ENCODE measurements around the gene TMEM151A.
A peak's percentile ranks its signal among the peaks of the same experiment; 100 is the strongest.
"Not testable (repeated sequence)": the region's sequence is repeated elsewhere in the genome, so short reads cannot be mapped to it uniquely, and the experiment has no call there.

Gene TMEM151A

GRCh38 chr11:66309475-66309874 is 17.8 kb downstream of the TMEM151A start:
- no peak for DNase-seq (ENCODE audit: low read depth in 2 of 2)

- no peak for DNase-seq (ENCODE audit: low read depth in 2 of 2)
Measured at GRCh38 chr11:66310324-66310723, 18.6 kb downstream of the TMEM151A start.

- not testable (repeated sequence) for DNase-seq (ENCODE audit: low read depth in 2 of 2)
Measured at GRCh38 chr11:66310803-66311440, 19.2 kb downstream of the TMEM151A start.

GRCh38 chr11:66311470-66311964 is 19.8 kb downstream of the TMEM151A start:
- no peak for DNase-seq (ENCODE audit: low read depth in 2 of 2)

- DNase-seq (ENCODE audit: low read depth in 2 of 2) = peak; percentile 85 to 95
Measured at GRCh38 chr11:66311965-66312548, 20.4 kb downstream of the TMEM151A start.

GRCh38 chr11:66312549-66313320 is 21.0 kb downstream of the TMEM151A start:
- DNase-seq (ENCODE audit: low read depth in 2 of 2) = peak; percentile 90 to 99

- DNase-seq (ENCODE audit: low read depth in 2 of 2) = no peak
Measured at GRCh38 chr11:66313321-66314185, 21.9 kb downstream of the TMEM151A start.

- DNase-seq (ENCODE audit: low read depth in 2 of 2) = no peak
Measured at GRCh38 chr11:66314186-66314501, 22.4 kb downstream of the TMEM151A start.

- no peak for DNase-seq (ENCODE audit: low read depth in 2 of 2)
Measured at GRCh38 chr11:66314561-66315497, 23.1 kb downstream of the TMEM151A start.

- no peak for DNase-seq (ENCODE audit: low read depth in 2 of 2)
Measured at GRCh38 chr11:66315498-66315885, 23.8 kb downstream of the TMEM151A start.

GRCh38 chr11:66315921-66316811 is 24.5 kb downstream of the TMEM151A start:
- no peak for DNase-seq (ENCODE audit: low read depth in 2 of 2)

- no peak for DNase-seq (ENCODE audit: low read depth in 2 of 2)
Measured at GRCh38 chr11:66316849-66317251, 25.2 kb downstream of the TMEM151A start, which contains the start of gene CD248. CD248 (minus strand) TSS chr11:66317044; CDS start chr11:66317027, 17 bp downstream.

GRCh38 chr11:66317322-66317722 is 25.6 kb downstream of the TMEM151A start:
- DNase-seq (ENCODE audit: low read depth in 2 of 2) = no peak

GRCh38 chr11:66317723-66318599 is 26.3 kb downstream of the TMEM151A start:
- DNase-seq (ENCODE audit: low read depth in 2 of 2) = no peak

GRCh38 chr11:66318600-66318970 is 26.9 kb downstream of the TMEM151A start:
- DNase-seq (ENCODE audit: low read depth in 2 of 2) = no peak

GRCh38 chr11:66320289-66320688 is 28.6 kb downstream of the TMEM151A start:
- DNase-seq (ENCODE audit: low read depth in 2 of 2) = not testable (repeated sequence)

- DNase-seq (ENCODE audit: low read depth in 2 of 2) = not testable (repeated sequence)
Measured at GRCh38 chr11:66320748-66321147, 29.1 kb downstream of the TMEM151A start.

- DNase-seq (ENCODE audit: low read depth in 2 of 2) = no peak
Measured at GRCh38 chr11:66321606-66322005, 29.9 kb downstream of the TMEM151A start.
